ENCODE results near the gene FARP1. TPM values are rescaled to one million over a fixed set of nuclear protein-coding genes. Genes with fewer than 3 reads are reported as not detected.
A peak's percentile ranks its signal among the peaks of the same experiment; 100 is the strongest.

Gene FARP1
- total and polyA plus RNA-seq, 8 donors = 11.6 to 319 (median 70.3) TPM

DNA sequence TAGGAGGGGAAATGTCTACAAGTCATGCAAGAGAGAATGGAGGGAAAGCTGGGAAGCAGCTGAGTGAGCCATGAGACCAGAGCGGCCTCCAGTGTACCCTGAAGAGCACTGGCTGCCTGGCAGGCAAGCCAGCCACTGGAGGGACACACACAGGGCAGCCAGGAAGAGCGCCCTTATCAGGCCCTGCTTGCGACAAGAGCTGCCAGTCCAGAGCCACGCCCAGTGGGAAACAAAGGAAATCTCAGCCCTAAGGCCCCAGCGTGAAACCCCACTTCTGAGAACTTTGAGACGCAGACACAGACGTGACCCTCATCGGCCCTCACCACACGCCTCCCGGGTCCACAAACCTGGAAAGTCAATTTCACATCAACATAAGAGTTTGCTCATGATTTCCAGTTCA lies 329.0 kb downstream of the FARP1 start:
- Histone ChIP-seq H3K9me3 (no peaks in the 10 kb centered on the region), H3K27ac (peak overlapping the region; percentile 9 to 47 (median 33)), H3K4me1 (peaks cover 29 to 72% (median 52%) of the 10 kb centered on the region in 4 donors), H3K36me3 (peaks cover 15 to 77% (median 60%) of the 10 kb centered on the region in 4 donors), H3K4me3 (no peak overlapping the region), H3K27me3 (no peaks in the 10 kb centered on the region)
- 23 to 65% (median 46%) methylated on average over 7 to 10 of the region's 10 CpGs for WGBS, 5 donors
- peak; percentile 66 to 72 for DNase-seq
- intact Hi-C loops (cut with DNase I; ENCODE audit: low total_unique reads) = no loop called here
- TF ChIP-seq POLR2AphosphoS5 (IDR thresholded peaks at IDR 0.05) (peak in 2 of 3 donors; percentile 21 to 43), POLR2A (IDR thresholded peaks at IDR 0.05) (no peak), EP300 (IDR thresholded peaks at IDR 0.05) (no peak)
- TF ChIP-seq, protein P1, sequence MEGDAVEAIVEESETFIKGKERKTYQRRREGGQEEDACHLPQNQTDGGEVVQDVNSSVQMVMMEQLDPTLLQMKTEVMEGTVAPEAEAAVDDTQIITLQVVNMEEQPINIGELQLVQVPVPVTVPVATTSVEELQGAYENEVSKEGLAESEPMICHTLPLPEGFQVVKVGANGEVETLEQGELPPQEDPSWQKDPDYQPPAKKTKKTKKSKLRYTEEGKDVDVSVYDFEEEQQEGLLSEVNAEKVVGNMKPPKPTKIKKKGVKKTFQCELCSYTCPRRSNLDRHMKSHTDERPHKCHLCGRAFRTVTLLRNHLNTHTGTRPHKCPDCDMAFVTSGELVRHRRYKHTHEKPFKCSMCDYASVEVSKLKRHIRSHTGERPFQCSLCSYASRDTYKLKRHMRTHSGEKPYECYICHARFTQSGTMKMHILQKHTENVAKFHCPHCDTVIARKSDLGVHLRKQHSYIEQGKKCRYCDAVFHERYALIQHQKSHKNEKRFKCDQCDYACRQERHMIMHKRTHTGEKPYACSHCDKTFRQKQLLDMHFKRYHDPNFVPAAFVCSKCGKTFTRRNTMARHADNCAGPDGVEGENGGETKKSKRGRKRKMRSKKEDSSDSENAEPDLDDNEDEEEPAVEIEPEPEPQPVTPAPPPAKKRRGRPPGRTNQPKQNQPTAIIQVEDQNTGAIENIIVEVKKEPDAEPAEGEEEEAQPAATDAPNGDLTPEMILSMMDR (IDR thresholded peaks at IDR 0.05) = peak in 1 of 7 experiments; percentile 8

DNA sequence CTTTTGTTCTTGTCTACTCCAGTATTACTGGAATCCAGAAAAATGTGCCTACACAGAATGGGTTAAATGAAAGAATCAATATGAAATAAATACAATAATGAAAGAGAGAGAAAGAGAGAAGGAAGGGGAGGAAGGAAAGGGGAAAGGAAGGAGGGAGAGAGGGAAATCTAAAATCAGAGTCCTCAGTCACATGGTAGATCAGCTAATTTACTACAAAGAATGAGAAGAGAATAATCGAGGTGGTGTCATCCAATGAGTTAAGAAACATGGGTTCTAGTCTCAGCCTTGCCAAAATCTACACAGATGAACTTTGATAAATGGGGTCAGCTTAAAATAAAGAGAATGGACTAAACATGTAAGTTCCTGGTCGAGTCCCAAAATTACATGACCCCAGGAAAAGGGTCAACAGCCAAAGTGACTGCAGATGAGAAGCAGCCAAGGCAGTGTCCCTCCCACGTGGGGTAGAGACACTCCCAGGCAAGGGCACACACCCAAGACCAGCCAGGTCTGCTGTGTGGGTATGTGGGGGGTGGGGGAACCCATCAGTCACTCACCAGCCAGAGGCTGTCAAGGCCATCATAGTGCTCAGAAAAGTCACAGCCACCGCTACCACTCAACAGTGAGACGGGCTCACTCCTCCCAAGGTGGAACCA lies 330.4 kb downstream of the FARP1 start:
- no peaks in the 10 kb centered on the region for H3K9me3 ChIP-seq
- WGBS, 5 donors = 36 to 49% (median 39%) methylated on average over 5 of the region's 5 CpGs
- H3K27ac ChIP-seq = peak overlapping the region; percentile 15 to 62 (median 58)
- no peaks in the 10 kb centered on the region for H3K27me3 ChIP-seq
- intact Hi-C loops (cut with DNase I; ENCODE audit: low total_unique reads) = no loop called here
- peaks cover 28 to 73% (median 58%) of the 10 kb centered on the region in 4 donors for H3K4me1 ChIP-seq
- no peak overlapping the region for H3K4me3 ChIP-seq
- TF ChIP-seq POLR2A (IDR thresholded peaks at IDR 0.05) = no peak
- DNase-seq = no peak
- H3K36me3 ChIP-seq = peaks cover 15 to 67% (median 50%) of the 10 kb centered on the region in 4 donors

DNA sequence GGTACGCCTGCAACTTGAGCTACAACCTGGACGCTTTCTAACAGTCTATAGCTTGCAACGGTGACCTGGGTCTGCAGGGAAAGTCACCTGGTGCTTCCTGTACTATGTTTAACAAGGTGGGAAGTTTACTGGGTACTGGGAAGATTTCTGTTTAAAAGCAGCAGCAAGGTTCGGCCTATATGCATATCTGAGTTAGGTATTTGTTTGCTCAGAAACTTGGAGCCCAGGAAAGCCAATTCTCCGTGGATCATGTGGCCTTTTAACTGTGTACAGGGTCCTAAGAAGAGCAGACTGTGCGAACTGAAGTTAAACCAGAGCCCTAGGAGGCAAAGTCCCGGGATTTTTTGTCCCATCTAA lies 330.9 kb downstream of the FARP1 start:
- peak in 1 of 2 donors; percentile 59 for DNase-seq
- intact Hi-C loops (cut with DNase I; ENCODE audit: low total_unique reads) = no loop called here
- H3K27me3 ChIP-seq = no peaks in the 10 kb centered on the region
- peaks cover 28 to 70% (median 59%) of the 10 kb centered on the region in 4 donors for H3K4me1 ChIP-seq
- peak overlapping the region; percentile 15 to 62 (median 58) for H3K27ac ChIP-seq
- WGBS, 5 donors = 32 to 53% (median 46%) methylated on average over 7 of the region's 7 CpGs
- H3K9me3 ChIP-seq = no peaks in the 10 kb centered on the region
- TF ChIP-seq POLR2A (IDR thresholded peaks at IDR 0.05) (no peak), POLR2AphosphoS5 (IDR thresholded peaks at IDR 0.05) (no peak), EP300 (IDR thresholded peaks at IDR 0.05) (no peak)
- TF ChIP-seq, protein P1 (IDR thresholded peaks at IDR 0.05) = no peak
- H3K4me3 ChIP-seq = no peak overlapping the region
- peaks cover 15 to 62% (median 45%) of the 10 kb centered on the region in 4 donors for H3K36me3 ChIP-seq

DNA sequence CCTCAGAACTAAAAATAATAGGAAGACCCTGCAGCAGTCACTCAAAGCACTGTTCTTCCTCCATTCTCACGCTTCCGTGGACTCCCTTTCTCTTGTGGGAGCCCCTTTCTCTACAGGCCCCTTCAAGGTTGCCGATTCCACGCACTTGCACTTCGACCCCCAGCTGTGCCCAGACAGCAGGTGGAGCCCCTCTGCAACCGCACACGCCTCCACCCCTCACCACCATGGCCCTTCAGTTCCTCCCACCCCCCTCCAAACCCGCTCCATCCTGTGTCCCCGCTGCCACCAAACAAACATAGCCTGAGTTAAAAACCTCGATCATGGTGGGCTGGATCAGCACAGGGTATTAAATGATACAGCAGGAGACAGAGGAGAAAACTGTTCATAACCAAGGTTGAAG lies 331.4 kb downstream of the FARP1 start:
- no peak overlapping the region for H3K4me3 ChIP-seq
- TF ChIP-seq POLR2A (IDR thresholded peaks at IDR 0.05) (no peak), EP300 (IDR thresholded peaks at IDR 0.05) (no peak), POLR2AphosphoS5 (IDR thresholded peaks at IDR 0.05) (no peak)
- TF ChIP-seq, protein P1 (IDR thresholded peaks at IDR 0.05) = no peak
- intact Hi-C loops (cut with DNase I; ENCODE audit: low total_unique reads) = no loop called here
- H3K27ac ChIP-seq = peak overlapping the region in 4 of 5 donors; percentile 15 to 62 (median 52)
- no peak for DNase-seq
- peaks cover 28 to 72% (median 61%) of the 10 kb centered on the region in 4 donors for H3K4me1 ChIP-seq
- H3K9me3 ChIP-seq = no peaks in the 10 kb centered on the region
- 85 to 92% (median 88%) methylated on average over 10 of the region's 10 CpGs for WGBS, 5 donors
- no peaks in the 10 kb centered on the region for H3K27me3 ChIP-seq
- peaks cover 15 to 56% (median 41%) of the 10 kb centered on the region in 4 donors for H3K36me3 ChIP-seq

DNA sequence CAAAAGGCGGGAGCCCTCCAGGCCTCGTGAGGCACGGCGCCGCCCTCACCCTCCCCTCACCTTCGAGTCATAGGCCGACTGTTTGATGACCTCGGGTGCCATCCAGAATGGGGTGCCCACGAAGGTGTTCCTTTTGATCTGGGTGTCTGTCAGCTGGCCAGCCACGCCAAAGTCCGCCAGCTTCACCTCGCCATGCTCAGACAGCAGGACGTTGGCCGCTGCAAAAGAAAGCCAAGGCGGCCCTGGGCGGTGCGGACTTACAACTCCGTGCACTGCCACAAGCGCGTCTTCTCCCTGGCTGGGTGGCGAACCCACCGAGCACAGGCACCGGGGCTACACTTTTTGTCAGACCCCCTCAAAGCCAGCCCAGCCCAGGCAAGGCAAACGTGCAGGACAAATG lies 331.9 kb downstream of the FARP1 start:
- intact Hi-C loops (cut with DNase I; ENCODE audit: low total_unique reads) = no loop called here
- TF ChIP-seq POLR2A (IDR thresholded peaks at IDR 0.05) (no peak), POLR2AphosphoS5 (IDR thresholded peaks at IDR 0.05) (no peak), EP300 (IDR thresholded peaks at IDR 0.05) (no peak)
- TF ChIP-seq, protein P1 (IDR thresholded peaks at IDR 0.05) = no peak
- H3K27me3 ChIP-seq = no peaks in the 10 kb centered on the region
- H3K4me1 ChIP-seq = peaks cover 28 to 72% (median 61%) of the 10 kb centered on the region in 4 donors
- H3K36me3 ChIP-seq = peaks cover 15 to 52% (median 40%) of the 10 kb centered on the region in 4 donors
- no peaks in the 10 kb centered on the region for H3K9me3 ChIP-seq
- H3K27ac ChIP-seq = peak overlapping the region in 2 of 5 donors; percentile 44 to 64
- H3K4me3 ChIP-seq = no peak overlapping the region
- WGBS, 5 donors = 88 to 96% (median 91%) methylated on average over 23 to 24 of the region's 24 CpGs
- DNase-seq = no peak
